GM18861 (cell line): ENCODE results near the gene ZSCAN5A.
"Not testable (repeated sequence)": the region's sequence is repeated elsewhere in the genome, so short reads cannot be mapped to it uniquely, and the experiment has no call there.

Source experiments
- ATAC-seq: cut with Tn5 transposase; IDR thresholded peaks from one replicate; pipeline ENCODE4 v1.9.1; 2021; ENCODE audit not compliant: unreplicated experiment

Gene ZSCAN5A

DNA sequence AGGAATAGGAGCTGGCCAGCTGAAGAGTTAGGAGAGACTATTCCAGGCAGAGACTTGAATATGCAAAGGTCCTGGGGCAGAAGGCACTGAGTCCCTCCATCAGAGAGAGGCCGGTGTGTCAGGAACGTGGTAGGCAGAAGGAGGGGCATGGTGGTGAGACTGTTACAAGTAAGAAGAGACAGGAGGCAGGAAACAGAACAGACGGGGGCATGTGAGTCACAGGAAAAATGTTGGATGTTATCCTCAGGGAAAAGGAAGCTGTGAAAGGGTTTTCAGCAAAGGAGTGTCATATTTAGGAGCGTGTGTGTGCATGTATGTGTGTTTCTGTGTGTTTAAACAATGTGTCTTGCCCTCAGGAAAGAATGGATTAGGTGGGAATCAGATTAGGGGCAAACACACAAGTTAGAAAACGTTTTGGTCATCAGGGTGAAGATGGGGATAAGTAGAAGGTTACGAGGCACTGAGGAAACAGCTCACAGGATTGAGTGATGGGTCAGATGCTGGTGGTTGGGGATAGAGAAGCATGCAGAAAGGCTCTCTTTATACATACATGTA lies 41.0 kb downstream of the ZSCAN5A start:
- no peak for ATAC-seq

DNA sequence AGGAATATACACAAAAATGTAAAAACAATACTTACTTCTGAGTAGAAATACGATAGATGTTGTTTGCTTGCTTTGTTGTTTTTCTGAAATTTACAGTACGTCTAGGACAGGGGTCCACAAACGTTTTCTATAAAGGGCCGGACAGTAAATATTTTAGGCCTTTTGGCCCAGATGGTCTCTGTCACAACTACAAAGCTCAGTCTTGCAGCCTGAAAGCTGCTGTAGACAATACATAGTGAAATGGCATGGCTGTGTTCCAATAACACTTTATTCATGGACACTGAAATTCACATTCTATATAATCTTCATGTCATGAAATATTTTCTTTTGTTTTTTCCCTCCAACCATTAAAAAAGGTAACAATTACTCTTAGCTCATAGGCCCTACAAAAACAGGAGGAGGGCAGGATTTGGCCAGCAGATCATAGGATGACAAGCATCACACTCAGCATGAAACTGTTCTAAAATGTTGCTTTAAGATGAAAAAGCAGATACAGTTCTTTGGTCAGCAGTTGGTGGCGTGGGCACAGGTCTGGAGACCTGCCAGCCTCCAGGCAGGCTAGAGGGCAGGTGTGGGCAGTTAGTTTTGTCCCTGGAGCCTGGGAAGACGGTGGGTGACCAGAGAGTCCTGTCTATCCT lies 42.4 kb downstream of the ZSCAN5A start, which contains the start of gene EDDM13:
Gene EDDM13, plus strand, starts transcription at position 588 of the 638 bp plus-strand sequence. CDS start 87 bp downstream, outside the sequence.
- no peak for ATAC-seq

- ATAC-seq, result no peak
These were observed 43.5 kb downstream of the ZSCAN5A start for GRCh38 chr19:56271151-56271550.

DNA sequence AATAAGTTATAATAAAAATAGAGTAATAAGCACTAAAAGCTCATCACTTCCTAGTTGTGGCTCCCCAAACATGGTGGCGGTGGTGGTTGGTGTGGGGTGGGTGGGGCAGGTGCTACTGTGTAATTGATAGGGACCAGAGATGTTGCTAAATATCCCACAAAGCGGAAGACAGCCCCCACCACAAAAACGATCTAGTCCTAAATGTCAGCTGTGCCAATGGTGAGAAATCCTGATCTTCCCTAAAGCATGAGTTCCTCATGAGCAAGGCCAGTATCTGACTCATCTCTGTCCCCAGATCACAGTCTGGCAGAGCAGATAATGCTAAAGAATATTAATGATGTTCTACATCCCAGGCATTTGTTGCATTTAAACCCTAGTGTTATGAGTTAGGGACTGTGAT lies 44.0 kb downstream of the ZSCAN5A start:
- no peak for ATAC-seq

- ATAC-seq, result no peak
These were observed 45.3 kb downstream of the ZSCAN5A start for GRCh38 chr19:56269348-56269747.

DNA sequence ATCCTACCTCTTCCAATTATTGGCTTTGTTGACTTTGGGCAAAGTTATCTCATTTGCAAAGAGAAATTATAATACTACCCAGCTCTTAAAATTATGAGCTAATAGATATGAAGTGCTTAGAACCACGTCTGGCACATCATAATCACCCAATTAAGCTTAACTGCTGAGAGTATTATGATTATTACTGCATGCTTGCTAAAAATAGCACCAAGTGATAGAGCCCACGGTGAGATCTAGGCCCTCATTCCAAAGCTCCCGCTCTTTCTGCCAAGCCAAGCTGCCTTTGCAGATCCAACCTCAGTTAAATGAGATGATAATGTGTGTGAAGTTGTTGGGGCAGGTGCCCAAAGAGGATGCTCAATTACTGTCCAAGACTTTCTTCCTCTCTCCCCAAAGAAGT lies 48.6 kb downstream of the ZSCAN5A start:
- ATAC-seq, result no peak

DNA sequence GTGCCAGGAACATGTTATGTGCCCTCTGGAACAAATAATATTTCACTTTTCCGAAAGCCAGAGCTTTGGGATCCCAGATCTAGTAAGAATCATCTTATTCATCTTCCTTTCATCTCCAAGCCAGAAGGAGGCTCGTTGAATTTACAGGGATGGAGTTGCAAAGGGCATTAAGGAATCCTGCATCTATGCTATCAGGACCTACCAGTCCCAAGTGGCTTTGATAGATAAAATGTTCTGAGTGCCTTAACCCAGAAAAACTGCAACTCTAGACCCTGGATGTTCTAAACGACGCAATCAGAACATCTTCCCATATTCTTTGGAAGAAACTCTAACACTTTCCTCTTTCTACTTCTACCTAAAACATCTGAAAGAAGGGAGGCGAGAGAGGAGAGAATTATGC lies 51.3 kb downstream of the ZSCAN5A start:
- ATAC-seq, result no peak

DNA sequence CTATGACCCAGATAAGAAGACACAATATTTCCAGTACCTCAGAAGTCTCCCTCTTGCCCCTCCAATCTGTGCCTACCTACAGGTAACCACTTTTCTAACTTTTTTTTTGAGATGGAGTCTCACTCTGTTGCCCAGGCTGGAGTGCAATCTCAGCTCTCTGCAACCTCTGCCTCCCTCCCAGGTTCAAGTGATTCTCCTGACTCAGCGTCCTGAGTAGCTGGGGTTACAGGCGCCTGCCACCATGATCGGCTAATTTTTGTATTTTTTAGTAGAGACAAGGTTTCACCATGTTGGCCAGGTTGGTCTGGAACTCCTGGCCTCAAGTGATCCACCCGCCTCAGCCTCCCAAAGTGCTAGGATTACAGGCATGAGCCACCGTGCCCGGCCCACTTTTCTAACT lies 52.7 kb downstream of the ZSCAN5A start:
- ATAC-seq, result not testable (repeated sequence)

GRCh38 chr19:56261145-56261544 lies 53.5 kb downstream of the ZSCAN5A start:
- no peak for ATAC-seq

- no peak for ATAC-seq
These were observed 56.4 kb downstream of the ZSCAN5A start for GRCh38 chr19:56258272-56258671.

DNA sequence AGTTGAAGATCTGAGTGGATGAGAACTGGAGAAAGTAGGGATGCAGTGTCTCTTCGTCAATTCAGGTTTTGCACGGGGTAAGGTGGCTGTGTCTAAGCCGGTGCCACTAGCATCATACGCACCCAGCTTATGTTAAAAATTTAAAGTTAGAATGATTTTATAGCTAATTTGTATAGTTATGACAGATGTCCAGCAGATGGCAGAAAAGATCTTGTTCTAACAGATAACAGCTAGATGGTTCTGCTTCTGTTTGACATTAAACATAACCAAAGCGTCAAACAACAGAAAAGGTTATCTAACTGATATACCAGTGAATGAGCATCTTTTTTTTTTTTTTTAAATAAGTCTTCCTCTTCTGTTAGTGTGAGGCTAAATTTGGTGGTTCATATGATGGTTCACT lies 60.9 kb downstream of the ZSCAN5A start:
- ATAC-seq, result no peak

- ATAC-seq, result no peak
These were observed 61.8 kb downstream of the ZSCAN5A start for GRCh38 chr19:56252699-56253422.

GRCh38 chr19:56248736-56249338 lies 65.8 kb downstream of the ZSCAN5A start:
- not testable (repeated sequence) for ATAC-seq

GRCh38 chr19:56245764-56246163 lies 68.9 kb downstream of the ZSCAN5A start:
- not testable (repeated sequence) for ATAC-seq

DNA sequence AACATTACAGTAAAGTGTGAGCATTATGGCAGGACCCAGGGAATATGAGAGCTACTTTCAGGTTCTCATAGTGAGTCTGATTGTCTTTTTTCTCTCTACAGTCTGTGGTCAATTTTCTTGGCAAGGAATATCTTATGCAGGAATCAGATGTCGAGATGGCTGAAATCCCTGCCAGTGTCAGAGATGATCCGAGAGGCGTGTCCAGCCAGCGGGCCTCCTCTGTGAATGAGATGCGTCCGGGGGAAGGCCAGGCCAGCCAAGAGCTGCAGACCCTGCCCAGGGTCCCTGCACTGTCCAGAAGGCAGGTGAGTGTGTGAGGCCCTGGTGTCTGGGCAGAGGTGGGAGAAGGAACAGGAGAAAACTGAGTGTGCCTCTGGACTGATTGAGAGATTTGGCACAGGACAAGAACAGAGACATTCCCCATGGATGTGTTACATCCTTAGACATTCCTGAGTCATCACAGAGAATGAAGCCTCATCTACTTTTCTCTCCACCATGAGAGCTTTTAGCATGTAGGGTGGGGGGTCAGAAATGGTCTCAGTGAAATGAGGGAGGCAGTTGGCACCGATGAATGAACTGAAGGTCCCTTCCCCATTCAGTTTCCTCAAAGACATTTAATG lies 69.4 kb downstream of the ZSCAN5A start:
- no peak for ATAC-seq

DNA sequence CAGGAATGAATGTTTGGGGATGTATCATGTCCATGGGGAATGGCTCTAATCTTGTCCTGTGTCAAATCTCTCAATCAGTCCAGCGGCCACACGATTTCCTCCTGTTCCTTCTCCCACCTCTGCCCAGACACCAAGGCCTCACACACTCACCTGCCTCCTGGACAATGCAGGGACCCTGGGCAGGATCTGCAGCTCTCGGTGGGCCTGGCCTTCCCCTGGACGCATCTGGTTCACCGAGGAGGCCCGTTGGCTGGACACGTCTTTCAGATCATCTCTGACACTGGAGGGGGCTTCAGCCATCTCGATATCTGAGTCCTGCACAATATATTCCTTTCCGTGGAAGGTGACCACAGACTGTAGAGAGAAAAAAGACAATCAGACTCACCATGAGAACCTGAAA lies 91.2 kb downstream of the ZSCAN5A start:
- no peak for ATAC-seq

GRCh38 chr19:56222901-56223300 lies 91.7 kb downstream of the ZSCAN5A start:
- ATAC-seq, result no peak

- ATAC-seq, result no peak
These were observed 92.8 kb downstream of the ZSCAN5A start for GRCh38 chr19:56221851-56222250.

GRCh38 chr19:56221442-56221841 lies 93.2 kb downstream of the ZSCAN5A start:
- not testable (repeated sequence) for ATAC-seq

- no peak for ATAC-seq
These were observed 95.7 kb downstream of the ZSCAN5A start for GRCh38 chr19:56218961-56219360.
